HepG2 (cell line): ENCODE measurements around the gene ARL6. TPM values are rescaled to one million over a fixed set of nuclear protein-coding genes. Genes with fewer than 3 reads are reported as not detected.

Source experiments
- ATAC-seq: fragments of 200-7000 bp; cut with Tn5 transposase; 3 replicates; pipeline ENCODE4 v1.9.1; 2020; ENCODE audit warnings: mild to moderate bottlenecking, moderate library complexity
- BruUV-seq: library from RNA; stranded (reverse); fragments of 400-500 nt; replicated peaks from 2 replicates; lab custom pipeline; 2021; lab: Mats Ljungman, UMichigan
- CTCF ChIA-PET: fragments of 300-600 bp; formaldehyde crosslinking; extraction: SDS; loops from one replicate; lab custom pipeline; 2021; ENCODE audit warnings: low total read pairs, inconsistent platforms, low intra/inter-chr PET ratio; lab: Yijun Ruan, JAX
- POLR2A ChIA-PET: fragments of 350-600 bp; sonication (Branson Sonifier 250); formaldehyde crosslinking; loops from one replicate; lab custom pipeline; 2020; ENCODE audit warnings: antibody characterized with exemption, inconsistent platforms; lab: Yijun Ruan, JAX
- DNase-seq: peaks from one replicate; pipeline ENCODE4 v3.0.0-alpha.2; 2015; ENCODE audit warnings: low spot score
- FAIRE-seq: peaks from 3 replicates; lab custom pipeline; 2011; peaks lifted over from hg19 to GRCh38; lab: Jason Lieb, UNC
- H2AFZ ChIP-seq: one replicate; pipeline ENCODE4 v1.6.1; 2011; ENCODE audit warnings: low read length, inconsistent platforms
- H3K27ac ChIP-seq: fragments of 300-600 bp; 3 replicates; pipeline ENCODE4 v1.8.0; 2011; ENCODE audit warnings: mixed run types, mild to moderate bottlenecking, mixed read lengths, low read length, inconsistent platforms; ENCODE audit not compliant: insufficient read depth; ENCODE audit errors: extremely low read length
- H3K27me3 ChIP-seq, 2 experiments: fragments of 200-600 bp in 1 of 2; 2 replicates in 1 of 2; 3 replicates in 1 of 2; pipeline versions ENCODE4 v1.6.0 to v1.8.0; 2011; ENCODE audit warnings: low read length in 2 of 2, mild to moderate bottlenecking in 2 of 2, moderate library complexity in 2 of 2, inconsistent platforms in 1 of 2; ENCODE audit not compliant: insufficient read depth in 2 of 2, control insufficient read depth in 1 of 2
- H3K36me3 ChIP-seq, 2 experiments: fragments of 200-600 bp in 1 of 2; replicated peaks in 1 of 2; 2 replicates in 1 of 2; 3 replicates in 1 of 2; pipeline versions ENCODE4 v1.5.1 to v1.8.0; 2011; ENCODE audit warnings: low read length in 2 of 2, inconsistent platforms in 1 of 2; ENCODE audit not compliant: insufficient read depth in 2 of 2, control insufficient read depth in 1 of 2
- H3K4me1 ChIP-seq: 2 replicates; pipeline ENCODE4 v1.5.1; 2012; ENCODE audit warnings: low read length, inconsistent platforms; ENCODE audit not compliant: insufficient read depth
- H3K4me2 ChIP-seq: 2 replicates; pipeline ENCODE4 v1.6.0; 2011; ENCODE audit warnings: low read depth, low read length, inconsistent platforms
- H3K4me3 ChIP-seq, 3 experiments: fragments of 200-600 bp in 1 of 3; sonication (generic), shearing (Covaris generic) in 1 of 3; replicated peaks in 1 of 3; 2 replicates each; pipeline ENCODE4 v1.5.1; 2011 to 2016; ENCODE audit warnings: low read length in 3 of 3, inconsistent platforms in 2 of 3, low read depth in 2 of 3, mild to moderate bottlenecking in 2 of 3, control low read depth in 1 of 3, mixed read lengths in 1 of 3; ENCODE audit not compliant: insufficient read depth in 1 of 3
- H3K79me2 ChIP-seq: one replicate; pipeline ENCODE4 v1.6.1; 2011; ENCODE audit warnings: low read length, inconsistent platforms; ENCODE audit not compliant: insufficient read depth
- H3K9ac ChIP-seq: 2 replicates; pipeline ENCODE4 v1.6.0; 2011; ENCODE audit warnings: mild to moderate bottlenecking, low read depth, low read length, inconsistent platforms; ENCODE audit not compliant: insufficient read depth
- H3K9me3 ChIP-seq: 2 replicates; pipeline ENCODE4 v1.5.1; 2012; ENCODE audit warnings: mild to moderate bottlenecking, low read length
- H4K20me1 ChIP-seq: 2 replicates; pipeline ENCODE4 v1.6.0; 2011; ENCODE audit warnings: inconsistent platforms, mild to moderate bottlenecking, low read length, moderate library complexity; ENCODE audit not compliant: insufficient read depth
- GRHL1 ChIP-seq: sonication (generic); formaldehyde crosslinking; conservative IDR thresholded peaks from 2 replicates; pipeline ENCODE4 v1.8.0; 2022; ENCODE audit warnings: missing genetic modification reagents
- GZF1 ChIP-seq: sonication (generic); formaldehyde crosslinking; IDR thresholded peaks from 2 replicates; pipeline ENCODE4 v1.5.1; 2020; ENCODE audit warnings: mild to moderate bottlenecking, missing genetic modification reagents
- HNF4G ChIP-seq, 2 experiments: sonication (generic) in 1 of 2; formaldehyde crosslinking in 1 of 2; IDR thresholded peaks; 2 replicates each; pipeline versions ENCODE4 v1.4.0 to v1.6.1; 2011 to 2020; ENCODE audit warnings: borderline replicate concordance in 2 of 2, low read depth in 2 of 2, mild to moderate bottlenecking in 2 of 2, low read length in 1 of 2, missing genetic modification reagents in 1 of 2, moderate library complexity in 1 of 2
- ZMAT3 ChIP-seq: sonication (generic); formaldehyde crosslinking; conservative IDR thresholded peaks from 2 replicates; pipeline ENCODE4 v1.7.0; 2021; ENCODE audit warnings: missing genetic modification reagents
- ZNF124 ChIP-seq: sonication (generic); formaldehyde crosslinking; IDR thresholded peaks from 2 replicates; pipeline ENCODE4 v1.4.0; 2020; ENCODE audit warnings: missing genetic modification reagents
- ZNF550 ChIP-seq: sonication (generic); formaldehyde crosslinking; IDR thresholded peaks from 2 replicates; pipeline ENCODE4 v1.4.0; 2020; ENCODE audit warnings: mild to moderate bottlenecking, missing genetic modification reagents, borderline replicate concordance
- WGBS: methylation state at CpG from one replicate; pipeline ENCODE4 v1.1.6; 2017; ENCODE audit warnings: low lambda C conversion rate; 5-methylcytosine and 5-hydroxymethylcytosine counted together
- in situ Hi-C: cut with HindIII; loops from 2 replicates; pipeline ENCODE4 v1.10.0; 2017; ENCODE audit warnings: low pct_unique_long_range_greater_than_20kb; ENCODE audit not compliant: extremely low pct_ligation_motif_present
- intact Hi-C: fragments of 100-400 bp; cut with micrococcal nuclease; formaldehyde crosslinking; loops from one replicate; pipeline ENCODE4 v1.10.0; 2022; ENCODE audit not compliant: unreplicated experiment
- polyA plus RNA-seq, 8 experiments: library from polyadenylated mRNA; depleted of rRNA in 3 of 8; stranded (reverse) in 7 of 8; unstranded in 1 of 8; fragments of >200 nt; fragmentation: Illumina TruSeq in 4 of 8; extraction: Trizol in 4 of 8; gene quantifications; 2 replicates each; pipeline versions ENCODE4 v1.2.1 to v1.2.3, GENCODE V29; 2011 to 2016; ENCODE audit warnings: low read depth in 4 of 8, missing spikeins in 1 of 8, mixed read lengths in 1 of 8; ENCODE audit not compliant: insufficient read depth in 1 of 8
- total RNA-seq, 5 experiments: library from RNA; depleted of rRNA; stranded (reverse); fragments of >200 nt; fragmentation: Illumina TruSeq; extraction: Trizol; gene quantifications; 2 replicates each; pipeline ENCODE4 v1.2.3, GENCODE V29; 2016; ENCODE audit warnings: low read depth in 1 of 5
- TF ChIP-seq, protein P1 (sequence below): sonication (generic); formaldehyde crosslinking; IDR thresholded peaks from 2 replicates; pipeline ENCODE4 v1.4.0; 2020; ENCODE audit warnings: missing genetic modification reagents

The ARL6 gene
- total and polyA plus RNA-seq, 2 of the 13 experiments (the other 11 are each of a cell fraction or from before 2014, with no cell fraction given): 1.3 to 3.7 TPM

DNA sequence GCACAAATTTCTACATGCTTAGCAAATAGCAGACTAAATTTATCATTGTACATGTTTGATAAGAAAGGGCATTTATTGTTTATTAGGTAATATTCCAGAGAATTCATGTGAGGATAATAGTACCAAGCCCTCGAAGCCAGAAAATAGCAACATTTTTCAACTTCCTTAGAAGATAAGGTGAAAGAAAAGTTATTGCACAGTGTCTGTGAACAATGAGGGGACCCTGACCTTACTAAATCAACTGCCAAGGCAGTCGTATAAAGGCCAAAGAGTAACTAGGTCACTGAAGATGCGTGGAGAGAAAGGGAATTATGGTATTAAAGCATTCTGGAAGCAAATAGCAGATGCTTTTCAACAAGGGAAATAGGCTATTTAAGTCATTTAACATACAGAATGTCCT lies 20.3 kb upstream of the ARL6 start:
- FAIRE-seq: no peak
- WGBS: 1% methylated on average over 3 of the region's 3 CpGs
- Histone ChIP-seq H4K20me1 (no peaks in the 10 kb centered on the region), H2AFZ (no peak overlapping the region), H3K9ac (no peak overlapping the region), H3K9me3 (no peaks in the 10 kb centered on the region), H3K36me3 (no peaks in the 10 kb centered on the region), H3K4me3 (no peak overlapping the region), H3K4me1 (no peaks in the 10 kb centered on the region), H3K27ac (no peak overlapping the region), H3K27me3 (no peaks in the 10 kb centered on the region), H3K4me2 (no peak overlapping the region), H3K79me2 (no peaks in the 10 kb centered on the region)
- DNase-seq: no peak
- ChIA-PET POLR2A (no interaction called here), CTCF (no interaction called here)
- in situ Hi-C loops (no loop called here), intact Hi-C loops (no loop called here)
- no peak for TF ChIP-seq ZMAT3 (CRISPR knock-in tag)
- TF ChIP-seq HNF4G (IDR thresholded peaks at IDR 0.05; ENCODE audit: borderline replicate concordance, low read depth, low read length): no peak
- no peak for TF ChIP-seq HNF4G (CRISPR knock-in tag; IDR thresholded peaks at IDR 0.05; ENCODE audit: borderline replicate concordance, low read depth)
- no peak for TF ChIP-seq GZF1 (CRISPR knock-in tag)
- TF ChIP-seq ZNF550 (CRISPR knock-in tag): no peak
- no peak for TF ChIP-seq GRHL1 (CRISPR knock-in tag)
- TF ChIP-seq ZNF124: no peak
- TF ChIP-seq, protein P1, sequence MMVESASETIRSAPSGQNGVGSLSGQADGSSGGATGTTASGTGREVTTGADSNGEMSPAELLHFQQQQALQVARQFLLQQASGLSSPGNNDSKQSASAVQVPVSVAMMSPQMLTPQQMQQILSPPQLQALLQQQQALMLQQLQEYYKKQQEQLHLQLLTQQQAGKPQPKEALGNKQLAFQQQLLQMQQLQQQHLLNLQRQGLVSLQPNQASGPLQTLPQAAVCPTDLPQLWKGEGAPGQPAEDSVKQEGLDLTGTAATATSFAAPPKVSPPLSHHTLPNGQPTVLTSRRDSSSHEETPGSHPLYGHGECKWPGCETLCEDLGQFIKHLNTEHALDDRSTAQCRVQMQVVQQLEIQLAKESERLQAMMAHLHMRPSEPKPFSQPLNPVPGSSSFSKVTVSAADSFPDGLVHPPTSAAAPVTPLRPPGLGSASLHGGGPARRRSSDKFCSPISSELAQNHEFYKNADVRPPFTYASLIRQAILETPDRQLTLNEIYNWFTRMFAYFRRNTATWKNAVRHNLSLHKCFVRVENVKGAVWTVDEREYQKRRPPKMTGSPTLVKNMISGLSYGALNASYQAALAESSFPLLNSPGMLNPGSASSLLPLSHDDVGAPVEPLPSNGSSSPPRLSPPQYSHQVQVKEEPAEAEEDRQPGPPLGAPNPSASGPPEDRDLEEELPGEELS (CRISPR knock-in tag): no peak
- BruUV-seq: no TSS peak
- no peak for ATAC-seq
